Duodenal mucosa (tissue), 2 donors: ENCODE results near the gene NSUN2.
"Not testable (repeated sequence)": the region's sequence is repeated elsewhere in the genome, so short reads cannot be mapped to it uniquely, and the experiment has no call there.

ENCODE experiments used
- H3K27ac ChIP-seq: one replicate; pipeline ENCODE4 v1.7.0; 2013; ENCODE audit warnings: low read depth, low read length
- H3K27me3 ChIP-seq, 2 donors: one replicate each; pipeline ENCODE4 v1.7.0; 2013; ENCODE audit warnings: low read length in 2 of 2, control low read depth in 1 of 2; ENCODE audit not compliant: insufficient read depth in 2 of 2, control insufficient read depth in 1 of 2
- H3K36me3 ChIP-seq, 2 donors: one replicate each; pipeline ENCODE4 v1.7.0; 2013; ENCODE audit warnings: low read length in 2 of 2, control low read depth in 1 of 2; ENCODE audit not compliant: insufficient read depth in 2 of 2, control insufficient read depth in 1 of 2
- H3K4me1 ChIP-seq, 2 donors: one replicate each; pipeline ENCODE4 v1.7.0; 2013; ENCODE audit warnings: low read length in 2 of 2, control low read depth in 1 of 2; ENCODE audit not compliant: insufficient read depth in 2 of 2, control insufficient read depth in 1 of 2
- H3K4me3 ChIP-seq, 2 donors: one replicate each; pipeline ENCODE4 v1.7.0; 2013; ENCODE audit warnings: low read length in 2 of 2, low read depth in 1 of 2
- H3K9ac ChIP-seq, 2 donors: one replicate each; pipeline ENCODE4 v1.7.0; 2013; ENCODE audit warnings: low read length in 2 of 2, low read depth in 1 of 2
- H3K9me3 ChIP-seq, 2 donors: one replicate each; pipeline ENCODE4 v1.7.0; 2013; ENCODE audit warnings: low read length in 2 of 2, control low read depth in 1 of 2; ENCODE audit not compliant: control insufficient read depth in 1 of 2

NSUN2 gene

GRCh38 chr5:6649186-6649585, 16.3 kb upstream of the NSUN2 start:
- H3K4me1 ChIP-seq: no peaks in the 10 kb centered on the region
- no peak overlapping the region for H3K4me3 ChIP-seq
- H3K27me3 ChIP-seq: no peaks in the 10 kb centered on the region
- peaks cover 4 to 14% of the 10 kb centered on the region in 2 donors for H3K36me3 ChIP-seq
- no peak overlapping the region for H3K9ac ChIP-seq
- H3K27ac ChIP-seq: no peak overlapping the region
- no peaks in the 10 kb centered on the region for H3K9me3 ChIP-seq

GRCh38 chr5:6645571-6646362, 12.9 kb upstream of the NSUN2 start:
- H3K36me3 ChIP-seq, H3K27me3 ChIP-seq, H3K9me3 ChIP-seq, H3K4me1 ChIP-seq, H3K9ac ChIP-seq, H3K27ac ChIP-seq, H3K4me3 ChIP-seq: not testable (repeated sequence)

GRCh38 chr5:6644794-6645241, 12.0 kb upstream of the NSUN2 start:
- H3K36me3 ChIP-seq: peaks cover 0 to 6% of the 10 kb centered on the region in 2 donors
- no peaks in the 10 kb centered on the region for H3K4me1 ChIP-seq
- no peak overlapping the region for H3K27ac ChIP-seq
- no peaks in the 10 kb centered on the region for H3K27me3 ChIP-seq
- H3K4me3 ChIP-seq: no peak overlapping the region
- no peaks in the 10 kb centered on the region for H3K9me3 ChIP-seq
- H3K9ac ChIP-seq: no peak overlapping the region

- no peaks in the 10 kb centered on the region for H3K27me3 ChIP-seq
- no peak overlapping the region for H3K27ac ChIP-seq
- H3K9me3 ChIP-seq: no peaks in the 10 kb centered on the region
- H3K4me3 ChIP-seq: no peak overlapping the region
- H3K9ac ChIP-seq: no peak overlapping the region
- no peaks in the 10 kb centered on the region for H3K4me1 ChIP-seq
- H3K36me3 ChIP-seq: peaks cover 0 to 6% of the 10 kb centered on the region in 2 donors
These were observed 9.8 kb upstream of the NSUN2 start for GRCh38 chr5:6642655-6643054.

- Histone ChIP-seq H3K36me3 (no peaks in the 10 kb centered on the region), H3K9me3 (no peaks in the 10 kb centered on the region), H3K4me1 (peaks cover 0 to 17% of the 10 kb centered on the region in 2 donors), H3K27me3 (no peaks in the 10 kb centered on the region), H3K9ac (no peak overlapping the region), H3K4me3 (no peak overlapping the region), H3K27ac (no peak overlapping the region)
These were observed 5.4 kb upstream of the NSUN2 start for GRCh38 chr5:6638236-6638635.

GRCh38 chr5:6637590-6637989, 4.7 kb upstream of the NSUN2 start:
- Histone ChIP-seq H3K4me1 (peaks cover 0 to 17% of the 10 kb centered on the region in 2 donors), H3K9ac (no peak overlapping the region), H3K27me3 (no peaks in the 10 kb centered on the region), H3K27ac (no peak overlapping the region), H3K4me3 (no peak overlapping the region), H3K9me3 (no peaks in the 10 kb centered on the region), H3K36me3 (no peaks in the 10 kb centered on the region)

- Histone ChIP-seq H3K27me3 (no peaks in the 10 kb centered on the region), H3K9ac (no peak overlapping the region), H3K36me3 (no peaks in the 10 kb centered on the region), H3K27ac (no peak overlapping the region), H3K9me3 (no peaks in the 10 kb centered on the region), H3K4me3 (no peak overlapping the region), H3K4me1 (peaks cover 3 to 20% of the 10 kb centered on the region in 2 donors)
These were observed 4.2 kb upstream of the NSUN2 start for GRCh38 chr5:6637022-6637421.

GRCh38 chr5:6636293-6636692, 3.4 kb upstream of the NSUN2 start:
- no peaks in the 10 kb centered on the region for H3K9me3 ChIP-seq
- H3K27me3 ChIP-seq: no peaks in the 10 kb centered on the region
- peaks cover 0 to 3% of the 10 kb centered on the region in 2 donors for H3K36me3 ChIP-seq
- H3K9ac ChIP-seq: no peak overlapping the region
- peaks cover 10 to 27% of the 10 kb centered on the region in 2 donors for H3K4me1 ChIP-seq
- H3K27ac ChIP-seq: no peak overlapping the region
- no peak overlapping the region for H3K4me3 ChIP-seq

- Histone ChIP-seq H3K9me3 (no peaks in the 10 kb centered on the region), H3K27me3 (no peaks in the 10 kb centered on the region), H3K36me3 (peaks cover 2 to 17% of the 10 kb centered on the region in 2 donors), H3K4me3 (no peak overlapping the region), H3K27ac (no peak overlapping the region), H3K4me1 (peaks cover 11 to 27% of the 10 kb centered on the region in 2 donors), H3K9ac (no peak overlapping the region)
These were observed 2.1 kb upstream of the NSUN2 start for GRCh38 chr5:6634788-6635430.

GRCh38 chr5:6634306-6634705, 1.5 kb upstream of the NSUN2 start:
- Histone ChIP-seq H3K27me3 (no peaks in the 10 kb centered on the region), H3K36me3 (peaks cover 6 to 23% of the 10 kb centered on the region in 2 donors), H3K9ac (no peak overlapping the region), H3K9me3 (no peaks in the 10 kb centered on the region), H3K4me1 (peaks cover 11 to 27% of the 10 kb centered on the region in 2 donors), H3K27ac (no peak overlapping the region), H3K4me3 (peak overlapping the region; percentile 95 to 96)
